Adipose tissue (tissue), 3 donors: Measurements from ENCODE around the gene SYT1. TPM values are rescaled to one million over a fixed set of nuclear protein-coding genes. Genes with fewer than 3 reads are reported as not detected.
"Not testable (repeated sequence)": the region's sequence is repeated elsewhere in the genome, so short reads cannot be mapped to it uniquely, and the experiment has no call there.

ENCODE experiments used
- H3K27ac ChIP-seq: one replicate; pipeline ENCODE4 v1.5.1; 2013; ENCODE audit warnings: low read depth, low read length
- WGBS, 3 donors: extraction: QIAGEN DNeasy Blood & Tissue Kit; methylation state at CpG; one replicate each; pipeline ENCODE4 v1.1.7; 2013; 5-methylcytosine and 5-hydroxymethylcytosine counted together
- polyA plus RNA-seq, 3 donors: library from polyadenylated mRNA; stranded (reverse); fragments of 200-250 nt; gene quantifications; one replicate each; pipeline ENCODE4 v1.2.3, GENCODE V29; 2013
- donor health status: healthy with polysubstance abuse.
- donor health status: Bipolar disorder and iron deficiency.
- donor health status: healthy.

SYT1 gene
- polyA plus RNA-seq: under 1 TPM; 0.10 to 0.59 (median 0.22) TPM

DNA sequence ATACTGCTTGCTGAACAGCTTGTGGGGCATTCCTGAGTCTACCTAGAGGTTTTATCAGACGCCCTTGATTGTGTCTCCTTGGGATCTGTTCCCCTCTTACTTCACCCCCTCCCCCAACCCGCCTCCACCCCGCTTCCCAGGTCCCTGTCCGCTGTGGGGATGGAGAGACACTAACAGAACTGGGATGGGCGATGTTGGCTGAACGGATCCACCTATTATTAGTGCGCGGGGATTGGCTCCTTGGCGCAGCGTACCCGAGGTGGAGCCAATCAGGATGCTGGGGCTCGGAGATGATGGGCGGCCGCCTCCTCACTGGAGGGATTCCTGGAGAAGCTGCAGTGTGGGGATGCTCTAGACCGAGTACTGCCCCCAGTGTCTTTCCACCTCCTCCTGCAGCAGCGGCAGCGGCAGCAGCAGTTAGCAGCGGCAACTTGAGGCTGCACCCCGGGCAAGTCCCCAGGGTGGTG is at the start of gene SYT1:
TSS of gene SYT1 (plus strand) at position 372 of the 467 bp plus-strand sequence.
- H3K27ac ChIP-seq: no peak within 1 kb of the TSS
- 1 to 2% (median 2%) methylated on average over 19 of the region's 19 CpGs for WGBS, 3 donors

DNA sequence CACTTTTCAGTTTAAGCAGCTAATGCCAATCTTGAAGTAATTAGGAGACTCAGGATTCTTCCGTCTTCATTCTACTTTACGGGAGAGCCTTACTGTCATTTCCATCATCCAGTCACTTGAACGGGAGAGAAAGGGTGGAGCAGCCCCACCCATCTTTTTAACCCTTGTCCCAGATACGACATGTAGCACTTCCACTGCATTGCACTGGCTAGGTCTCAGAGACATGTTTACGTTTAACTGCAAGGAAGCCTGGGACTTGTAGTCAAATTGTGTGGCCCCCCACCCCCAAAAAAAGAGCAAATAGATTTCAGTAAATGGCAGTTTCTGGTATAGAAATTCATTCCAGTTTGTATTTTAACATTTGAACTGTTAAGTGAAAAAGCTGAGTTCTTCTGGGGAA is 46.1 kb upstream of the SYT1 start:
- H3K27ac ChIP-seq: no peak overlapping the region
- 39 to 42% (median 40%) methylated on average over 5 of the region's 5 CpGs for WGBS, 3 donors

DNA sequence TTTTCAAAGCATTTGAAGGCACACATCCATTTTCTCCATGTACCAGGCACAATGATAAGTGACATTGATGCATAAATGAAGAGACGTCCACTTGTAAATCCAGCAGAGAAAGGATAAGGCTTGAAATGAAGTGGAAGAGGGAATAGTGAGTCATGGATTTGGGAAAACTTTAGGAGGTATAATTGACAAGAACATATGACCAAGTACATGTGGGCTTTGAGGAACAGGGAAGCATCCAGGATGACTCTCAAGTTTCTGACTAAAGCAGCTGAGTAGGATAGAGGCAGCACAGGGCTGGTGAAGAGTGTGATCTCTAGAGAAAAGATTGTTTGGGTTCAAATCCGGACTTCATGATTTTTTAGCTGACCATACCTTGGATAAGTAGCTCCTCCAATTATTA is 43.6 kb upstream of the SYT1 start:
- WGBS, 3 donors: 79 to 82% (median 79%) methylated on average over 2 of the region's 2 CpGs
- H3K27ac ChIP-seq: no peak overlapping the region

DNA sequence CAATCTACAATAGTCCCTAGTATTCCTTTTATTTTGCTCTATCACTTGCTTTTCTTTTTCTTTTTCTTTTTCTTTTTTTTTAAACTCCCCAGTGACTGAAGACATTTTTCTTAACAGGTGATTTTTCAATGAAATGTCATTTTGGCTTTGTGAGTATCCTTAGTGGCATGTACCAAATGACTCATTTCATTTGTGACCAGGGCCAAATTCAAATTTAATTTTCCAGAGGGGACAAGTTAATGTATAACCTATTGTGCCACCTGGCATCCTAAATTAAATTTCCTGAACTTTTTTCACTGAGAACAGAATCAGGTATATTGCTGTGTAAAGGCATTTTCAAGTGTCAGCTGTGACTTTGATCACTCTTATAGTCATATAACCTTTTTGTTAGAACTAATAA is 39.7 kb upstream of the SYT1 start:
- no peak overlapping the region for H3K27ac ChIP-seq

DNA sequence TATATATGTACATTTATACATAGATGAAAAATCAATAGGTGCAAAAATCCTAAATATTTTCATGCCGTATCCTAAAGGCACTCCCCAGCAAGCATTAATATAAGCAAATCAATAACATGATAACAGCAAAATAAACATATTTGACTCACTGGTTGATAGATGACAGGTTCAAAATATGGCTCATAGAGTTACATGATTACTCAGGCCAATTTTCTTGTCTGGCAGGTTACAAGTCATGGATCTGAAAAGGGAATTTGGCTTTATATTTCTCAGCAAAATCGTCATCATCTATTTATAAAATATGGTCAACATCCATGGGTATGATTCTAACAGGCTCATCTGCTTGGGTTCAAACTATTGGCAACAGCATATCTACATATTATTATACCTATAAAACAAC is 34.9 kb upstream of the SYT1 start:
- WGBS, 3 donors: 32 to 77% (median 75%) methylated on average over 2 of the region's 2 CpGs
- no peak overlapping the region for H3K27ac ChIP-seq

DNA sequence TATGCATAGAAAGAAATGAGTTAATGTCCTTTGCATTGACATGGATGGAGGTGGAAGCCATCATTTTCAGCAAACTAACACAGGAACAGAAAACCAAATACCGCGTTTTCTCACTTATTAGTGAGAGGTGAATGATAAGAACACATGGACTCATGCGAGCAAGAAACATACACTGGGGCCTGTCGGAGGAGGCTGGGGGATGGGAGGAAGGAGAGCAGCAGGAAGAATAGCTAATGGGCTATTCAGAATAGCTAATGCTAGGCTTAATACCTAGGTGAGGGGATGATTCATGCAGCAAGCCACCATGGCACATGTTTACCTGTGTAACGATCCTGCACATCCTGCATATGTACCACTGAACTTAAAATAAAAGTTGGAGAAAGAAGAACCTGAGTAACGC is 29.1 kb upstream of the SYT1 start:
- 83 to 92% (median 91%) methylated on average over 6 of the region's 6 CpGs for WGBS, 3 donors
- no peak overlapping the region for H3K27ac ChIP-seq

DNA sequence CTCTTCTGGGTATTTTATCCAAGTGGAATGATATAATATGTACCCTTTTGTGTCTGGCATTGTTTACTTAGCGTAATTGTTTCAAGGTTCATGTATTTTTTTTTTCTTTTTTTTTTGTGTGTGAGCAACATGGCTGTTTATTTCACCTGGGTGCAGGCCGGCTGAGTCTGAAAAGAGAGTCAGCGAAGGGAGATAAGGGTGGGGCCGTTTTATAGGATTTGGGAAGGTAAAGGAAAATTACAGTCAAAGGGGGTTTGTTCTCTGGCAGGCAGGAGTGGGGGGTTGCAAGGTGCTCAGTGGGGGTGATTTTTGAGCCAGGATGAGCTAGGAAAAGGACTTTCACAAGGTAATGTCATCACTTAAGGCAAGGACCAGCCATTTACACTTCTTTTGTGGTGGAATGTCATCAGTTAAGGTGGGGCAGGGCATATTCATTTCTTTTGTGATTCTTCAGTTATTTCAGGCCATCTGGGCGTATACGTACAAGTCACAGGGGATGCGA is 24.0 kb upstream of the SYT1 start:
- H3K27ac ChIP-seq: not testable (repeated sequence)
- WGBS, 3 donors: 79 to 94% (median 87%) methylated on average over 7 of the region's 7 CpGs

DNA sequence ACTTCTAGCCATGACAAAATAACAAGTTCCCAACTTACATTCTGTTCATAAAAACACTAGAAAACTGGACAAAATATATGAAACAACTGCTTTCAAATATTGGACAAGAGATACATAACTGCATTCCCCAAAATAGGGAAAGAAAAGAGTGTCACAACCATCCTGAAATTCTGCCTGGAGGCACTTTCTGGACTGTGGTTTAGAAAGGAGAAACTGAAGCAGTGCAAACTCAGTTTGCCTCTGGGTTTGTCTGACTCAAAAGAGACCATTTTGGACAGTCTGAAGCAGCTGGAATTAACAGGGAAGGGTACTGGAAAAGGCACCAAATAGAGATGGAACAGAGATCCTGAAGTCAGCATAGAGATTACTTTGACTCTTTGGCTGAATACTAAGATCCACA is 11.3 kb upstream of the SYT1 start:
- H3K27ac ChIP-seq: no peak overlapping the region

DNA sequence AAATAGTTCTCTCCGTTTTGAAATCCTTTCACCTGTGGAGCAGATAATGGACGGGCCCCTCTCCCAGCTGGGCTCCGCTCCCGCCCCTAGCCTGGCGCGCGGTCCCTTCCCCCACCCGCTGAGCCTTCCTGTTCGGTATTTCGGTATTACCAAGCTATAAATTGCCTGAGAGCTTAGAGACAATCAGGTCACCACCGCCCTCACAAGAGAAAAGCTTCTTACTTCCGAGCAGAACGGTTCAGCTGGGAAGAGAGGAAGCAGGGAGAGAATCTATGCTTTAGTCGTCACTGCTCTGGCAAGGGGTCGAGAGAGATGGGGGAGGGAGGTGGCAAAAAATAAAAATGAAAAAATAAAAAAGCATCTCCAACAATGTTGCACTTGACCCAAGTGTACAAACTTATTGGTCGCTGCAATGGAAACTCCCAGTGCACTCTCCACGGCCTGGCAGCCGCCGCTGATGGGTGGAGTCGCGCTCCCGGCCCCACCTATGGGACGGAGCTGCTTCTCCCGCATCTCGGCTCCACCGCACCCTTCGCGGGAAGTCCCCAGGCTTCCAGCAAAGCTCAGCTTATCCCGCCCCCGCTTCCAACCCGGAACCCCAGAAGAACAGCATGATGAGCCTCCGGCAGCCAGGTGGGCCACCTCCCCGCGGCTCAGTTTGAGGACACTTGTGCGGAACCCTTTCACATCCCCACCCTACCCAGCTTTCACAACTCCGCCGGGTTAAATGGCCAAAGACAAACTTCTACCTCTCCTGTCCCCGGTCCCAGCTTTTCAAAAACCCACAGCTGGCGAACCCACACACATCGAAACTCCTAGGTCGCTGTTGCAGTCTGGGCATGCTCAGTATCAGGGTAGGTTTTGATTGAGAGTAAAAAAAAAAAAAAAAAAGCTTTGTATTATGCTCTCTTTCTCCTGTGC is 832 bp upstream of the SYT1 start:
- no peak overlapping the region for H3K27ac ChIP-seq
- WGBS, 3 donors: 1 to 2% (median 2%) methylated on average over 41 of the region's 41 CpGs

DNA sequence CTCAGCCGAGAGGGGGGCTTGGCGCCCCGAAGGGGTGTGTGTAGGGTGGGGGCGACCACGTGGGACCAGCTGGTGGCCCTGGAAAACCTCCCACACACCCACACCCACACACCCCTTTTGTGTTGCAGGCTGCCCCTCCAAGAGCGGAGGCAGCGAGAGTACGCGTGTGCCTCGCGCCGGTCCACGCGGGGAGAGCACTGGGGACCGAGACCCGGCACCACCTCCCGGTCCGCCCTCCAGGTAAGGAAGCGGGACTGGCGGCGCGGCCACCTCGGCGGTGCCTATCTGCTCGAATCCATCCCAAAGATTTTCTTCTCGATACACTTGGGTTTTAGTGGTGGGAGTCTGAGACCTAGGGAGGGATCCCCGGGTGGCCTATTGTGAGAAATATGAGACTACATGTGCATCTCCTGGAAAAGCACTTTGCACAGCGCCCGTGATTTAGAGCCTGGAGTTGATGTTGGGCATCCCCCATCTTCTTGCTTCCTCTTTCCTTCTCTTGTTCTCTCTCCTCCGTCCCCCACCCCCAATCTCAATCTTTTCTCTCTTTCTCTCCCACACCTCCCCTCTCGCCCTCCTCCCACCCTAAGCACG is 393 bp downstream of the SYT1 start:
- H3K27ac ChIP-seq: no peak overlapping the region
- 4 to 6% (median 6%) methylated on average over 30 to 31 of the region's 32 CpGs for WGBS, 3 donors

DNA sequence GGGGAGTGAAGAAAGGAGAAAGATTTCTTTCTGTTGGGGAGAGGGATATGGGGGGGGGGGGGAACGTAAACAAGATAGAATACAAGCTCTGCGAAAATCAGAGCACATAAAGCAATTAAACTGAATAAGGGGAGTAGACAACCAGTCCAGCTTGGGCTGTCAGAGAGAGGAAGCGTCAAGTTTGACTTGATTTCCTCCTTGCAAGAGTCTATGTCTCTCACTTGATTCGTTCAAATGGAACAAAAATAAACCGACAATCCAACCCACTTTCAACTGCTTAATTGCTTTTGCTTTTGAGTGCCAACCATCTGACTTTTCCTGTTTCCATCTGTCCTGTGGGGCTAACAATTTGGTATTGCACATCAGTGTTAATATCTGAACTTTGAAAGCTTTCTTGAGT is 942 bp downstream of the SYT1 start:
- no peak overlapping the region for H3K27ac ChIP-seq
- 12 to 24% (median 20%) methylated on average over 5 of the region's 5 CpGs for WGBS, 3 donors

DNA sequence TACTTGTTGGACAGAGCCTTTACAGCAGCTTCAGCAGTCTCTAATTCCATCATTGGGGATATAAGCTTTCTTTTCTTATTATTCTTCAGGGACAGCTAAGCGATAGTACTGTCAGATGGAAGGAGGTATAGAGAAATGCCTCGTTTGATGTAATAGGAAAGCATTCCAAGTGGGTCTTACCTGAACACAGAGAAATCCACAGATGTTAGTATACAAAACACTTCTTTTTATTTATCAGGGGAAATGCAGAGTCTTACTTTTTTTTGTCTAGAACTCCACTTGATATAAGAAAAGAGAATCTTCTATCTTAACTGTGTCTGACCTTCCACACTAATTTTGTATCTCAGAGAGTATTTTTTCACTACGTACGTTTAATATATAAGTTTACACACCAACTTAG is 1.9 kb downstream of the SYT1 start:
- WGBS, 3 donors: 77 to 89% (median 81%) methylated on average over 4 of the region's 4 CpGs

DNA sequence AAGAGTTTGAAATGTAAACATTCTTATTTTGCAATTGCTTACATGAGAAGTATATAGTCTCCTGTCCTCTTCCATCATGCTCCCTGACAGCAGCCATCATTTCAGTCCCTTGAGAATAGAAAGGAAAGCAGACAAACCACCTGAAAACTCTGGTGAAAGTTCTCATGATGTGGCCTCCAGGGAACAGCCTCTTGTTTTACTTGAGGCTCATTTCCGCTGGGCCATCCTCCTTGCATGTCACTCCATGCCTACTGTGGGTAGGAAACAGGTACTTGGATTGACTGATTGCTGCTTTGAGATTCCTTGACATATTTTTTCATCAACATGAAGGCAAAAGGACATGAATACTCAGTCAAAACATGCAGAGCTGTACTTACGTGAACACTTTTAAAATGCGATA is 6.0 kb downstream of the SYT1 start:
- 88 to 96% (median 92%) methylated on average over 3 of the region's 3 CpGs for WGBS, 3 donors
- H3K27ac ChIP-seq: no peak overlapping the region

More for the DNA sequence above, 1.9 kb downstream of the SYT1 start:
- H3K27ac ChIP-seq: no peak overlapping the region

DNA sequence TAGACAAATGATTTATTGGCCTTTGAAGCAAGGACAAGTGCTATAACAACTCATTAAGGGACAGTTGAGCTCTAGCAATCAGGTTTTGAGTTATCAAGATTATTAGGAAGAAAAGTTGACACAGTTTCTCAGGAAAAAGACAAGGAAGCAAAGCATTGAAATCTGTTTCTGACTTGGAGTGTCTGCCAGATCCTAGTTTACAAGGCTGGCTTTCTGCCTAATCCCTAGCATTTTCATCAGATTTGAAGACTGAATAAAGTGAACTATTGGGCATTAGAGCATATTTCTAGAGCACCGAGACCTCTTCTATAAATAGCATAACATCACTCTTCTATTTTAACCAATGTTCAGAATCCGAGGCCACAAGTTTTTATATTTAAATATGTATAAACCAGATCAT is 7.0 kb downstream of the SYT1 start:
- 32 to 51% (median 47%) methylated on average over 2 of the region's 2 CpGs for WGBS, 3 donors

DNA sequence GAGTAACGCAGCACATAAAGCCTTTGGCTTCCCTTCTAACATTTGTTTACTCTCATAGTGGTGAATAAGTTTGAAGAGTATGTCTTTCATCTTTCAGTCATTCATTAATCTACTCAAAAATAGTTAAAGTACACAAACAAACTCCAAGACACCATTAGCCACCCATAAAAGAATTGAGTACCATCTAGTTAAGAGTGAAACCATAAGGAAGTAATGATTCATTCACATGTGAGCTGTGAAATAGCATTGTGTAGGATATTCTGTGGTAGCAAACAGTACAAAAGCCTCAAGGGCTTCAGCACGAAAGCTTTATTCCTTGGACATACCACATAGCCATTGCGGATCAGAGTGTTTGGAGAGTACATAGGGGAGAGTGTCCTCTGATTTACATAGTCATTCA is 13.9 kb downstream of the SYT1 start:
- 72 to 94% (median 85%) methylated on average over 3 of the region's 3 CpGs for WGBS, 3 donors
- H3K27ac ChIP-seq: no peak overlapping the region

More for the DNA sequence above, 7.0 kb downstream of the SYT1 start:
- no peak overlapping the region for H3K27ac ChIP-seq

DNA sequence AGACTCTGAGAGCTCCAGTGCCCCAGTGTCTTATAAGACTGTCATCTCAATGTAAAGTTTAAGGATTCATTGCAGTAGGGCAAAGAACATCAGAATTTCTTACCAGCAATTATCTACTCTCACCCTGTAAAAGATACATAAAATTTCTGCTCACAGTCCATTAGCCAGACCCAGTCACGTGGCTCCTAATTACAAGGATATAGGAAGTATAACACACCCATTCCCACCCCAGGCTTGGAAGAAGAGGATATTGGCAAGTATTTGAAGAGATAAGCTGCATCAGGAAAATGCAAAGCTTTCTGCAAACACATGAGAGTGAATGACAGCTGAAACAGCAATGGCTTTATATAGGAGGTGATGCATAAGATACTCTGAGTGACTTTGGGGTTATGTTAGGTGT is 14.3 kb downstream of the SYT1 start:
- WGBS, 3 donors: 59 to 78% (median 75%) methylated on average over 1 of the region's 1 CpG
- no peak overlapping the region for H3K27ac ChIP-seq

DNA sequence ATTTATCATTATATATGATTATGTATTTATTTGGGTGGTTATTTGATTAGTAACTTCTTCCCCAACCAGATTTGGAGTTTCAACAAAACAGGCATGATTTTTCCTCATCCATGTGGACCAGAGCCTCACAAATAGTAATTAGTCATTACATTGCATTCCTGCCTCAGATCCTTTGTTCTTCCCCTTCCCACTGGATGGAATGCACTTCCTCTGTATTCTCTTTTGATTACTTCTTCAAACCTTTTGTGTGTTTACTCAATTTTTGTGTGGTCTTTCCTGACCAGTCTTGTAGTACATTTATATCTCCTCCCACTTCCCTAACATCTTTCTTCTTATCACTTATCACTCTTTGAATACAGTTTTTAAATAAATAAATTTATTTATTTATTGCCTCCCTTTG is 15.5 kb downstream of the SYT1 start:
- H3K27ac ChIP-seq: no peak overlapping the region

DNA sequence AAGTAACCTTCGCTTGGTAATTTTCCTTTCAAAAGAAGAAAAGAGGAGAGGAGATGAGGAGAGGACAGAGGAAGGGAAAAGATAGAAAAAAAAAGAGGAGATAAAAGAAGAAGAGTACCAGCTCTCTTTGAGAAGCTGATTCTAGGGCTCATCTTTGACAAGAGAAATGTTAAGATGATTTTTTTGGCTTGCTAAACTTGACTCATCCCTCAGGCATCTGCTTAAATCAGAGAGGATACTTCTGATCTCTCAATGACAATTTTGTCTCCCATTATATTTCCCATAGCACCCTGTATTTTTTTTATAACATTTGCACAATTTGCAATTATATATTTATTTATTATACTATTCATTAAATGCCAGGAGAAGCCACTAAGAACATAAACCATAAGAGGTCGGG is 17.1 kb downstream of the SYT1 start:
- 83 to 89% (median 86%) methylated on average over 2 of the region's 2 CpGs for WGBS, 3 donors

DNA sequence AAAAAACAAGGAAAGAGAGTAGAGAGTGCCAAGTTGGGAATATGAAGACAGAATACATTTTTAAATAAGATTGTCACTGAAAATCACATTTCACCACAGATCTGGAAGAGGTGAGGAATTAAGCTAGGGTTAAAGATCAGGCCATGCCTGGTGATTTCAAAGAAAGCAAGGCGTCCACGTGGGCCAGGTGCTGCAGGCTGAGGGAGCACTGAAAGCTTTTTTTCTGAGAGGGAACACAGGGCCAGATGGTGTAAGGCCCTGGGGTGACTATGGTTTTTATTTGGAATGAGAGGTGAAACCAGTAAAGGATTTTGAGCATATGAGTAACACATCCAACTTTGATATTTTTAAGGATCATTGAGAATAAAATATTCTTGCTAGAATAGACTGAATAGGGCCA is 20.9 kb downstream of the SYT1 start:
- 17 to 65% (median 55%) methylated on average over 2 of the region's 2 CpGs for WGBS, 3 donors
- no peak overlapping the region for H3K27ac ChIP-seq

More for the DNA sequence above, 17.1 kb downstream of the SYT1 start:
- no peak overlapping the region for H3K27ac ChIP-seq
